Left lobe of liver (tissue), 2 donors: ENCODE results near the gene RRM2. TPM values are rescaled to one million over a fixed set of nuclear protein-coding genes. Genes with fewer than 3 reads are reported as not detected.

Source experiments
- ATAC-seq: fragments of 200-7000 bp; cut with Tn5 transposase; one replicate; pipeline ENCODE4 v1.9.1; 2020; ENCODE audit warnings: mild to moderate bottlenecking, moderate library complexity
- DNase-seq: peaks from one replicate; pipeline ENCODE4 v3.0.0-alpha.2; 2020; ENCODE audit warnings: low spot score
- total RNA-seq: library from RNA; stranded (reverse); gene quantifications from one replicate; pipeline ENCODE4 v1.2.1, GENCODE V29; 2021
- donor health status: DM: no; HTN: no; CAD: no; lungs with moderate emphysema.
- donor health status: DM: no; HTN: yes; CAD: no.

Gene RRM2
- total RNA-seq, 1 donor from 2014 or later, result 2.7 TPM

- DNase-seq (no peak), ATAC-seq (no peak)
Observed at GRCh38 chr2:10148268-10148667, 25.7 kb downstream of the RRM2 start.

GRCh38 chr2:10149635-10150034 is 27.1 kb downstream of the RRM2 start:
- DNase-seq, result no peak
- no peak for ATAC-seq

- DNase-seq, result no peak
- no peak for ATAC-seq
Observed at GRCh38 chr2:10150436-10150835, 27.9 kb downstream of the RRM2 start.

- DNase-seq, result no peak
- ATAC-seq, result no peak
Observed at GRCh38 chr2:10151462-10151861, 28.9 kb downstream of the RRM2 start.

- no peak for ATAC-seq
- no peak for DNase-seq
Observed at GRCh38 chr2:10157293-10157692, 34.8 kb downstream of the RRM2 start.

GRCh38 chr2:10158681-10159080 is 36.1 kb downstream of the RRM2 start:
- no peak for ATAC-seq
- DNase-seq, result no peak

GRCh38 chr2:10159086-10159485 is 36.5 kb downstream of the RRM2 start:
- DNase-seq (no peak), ATAC-seq (no peak)

GRCh38 chr2:10159581-10160131 is 37.1 kb downstream of the RRM2 start:
- DNase-seq, result no peak

GRCh38 chr2:10160203-10160955 is 37.8 kb downstream of the RRM2 start:
- ATAC-seq (no peak), DNase-seq (no peak)

More at GRCh38 chr2:10159581-10160131, 37.1 kb downstream of the RRM2 start:
- no peak for ATAC-seq

GRCh38 chr2:10161206-10161931 is 38.8 kb downstream of the RRM2 start:
- DNase-seq (no peak), ATAC-seq (no peak)

- no peak for ATAC-seq
- DNase-seq, result no peak
Observed at GRCh38 chr2:10161961-10162441, 39.5 kb downstream of the RRM2 start.

- DNase-seq (no peak), ATAC-seq (no peak)
Observed at GRCh38 chr2:10162586-10163497, 40.3 kb downstream of the RRM2 start.

- ATAC-seq, result no peak
- DNase-seq, result no peak
Observed at GRCh38 chr2:10163498-10164486, 41.3 kb downstream of the RRM2 start.

GRCh38 chr2:10164601-10165000 is 42.1 kb downstream of the RRM2 start:
- ATAC-seq (no peak), DNase-seq (no peak)

- DNase-seq (no peak), ATAC-seq (no peak)
Observed at GRCh38 chr2:10165282-10165681, 42.7 kb downstream of the RRM2 start.

GRCh38 chr2:10165861-10166675 is 43.5 kb downstream of the RRM2 start:
- DNase-seq (no peak), ATAC-seq (no peak)

GRCh38 chr2:10166676-10167292 is 44.2 kb downstream of the RRM2 start:
- no peak for DNase-seq
- no peak for ATAC-seq

GRCh38 chr2:10167316-10167715 is 44.8 kb downstream of the RRM2 start:
- no peak for DNase-seq
- no peak for ATAC-seq
